ENCODE measurements around the gene RHAG.
"Not testable (repeated sequence)": the region's sequence is repeated elsewhere in the genome, so short reads cannot be mapped to it uniquely, and the experiment has no call there.

RHAG gene

GRCh38 chr6:49635480-49635879 lies 1.2 kb downstream of the RHAG start:
- DNase-seq: no peak

- no peak for DNase-seq
Measured at GRCh38 chr6:49634836-49635218, 1.8 kb downstream of the RHAG start.

GRCh38 chr6:49634092-49634835 lies 2.4 kb downstream of the RHAG start:
- no peak for DNase-seq

GRCh38 chr6:49633541-49633940 lies 3.1 kb downstream of the RHAG start:
- no peak for DNase-seq

- DNase-seq: no peak
Measured at GRCh38 chr6:49632727-49633126, 3.9 kb downstream of the RHAG start.

- DNase-seq: not testable (repeated sequence)
Measured at GRCh38 chr6:49629485-49630088, 7.1 kb downstream of the RHAG start.

GRCh38 chr6:49626811-49627210 lies 9.8 kb downstream of the RHAG start:
- DNase-seq: no peak

GRCh38 chr6:49618257-49618656 lies 18.4 kb downstream of the RHAG start:
- DNase-seq: no peak

- DNase-seq: not testable (repeated sequence)
Measured at GRCh38 chr6:49614144-49614543, 22.5 kb downstream of the RHAG start.

GRCh38 chr6:49609285-49609684 lies 27.4 kb downstream of the RHAG start:
- no peak for DNase-seq

- not testable (repeated sequence) for DNase-seq
Measured at GRCh38 chr6:49608275-49608674, 28.4 kb downstream of the RHAG start.

GRCh38 chr6:49607391-49607982 lies 29.2 kb downstream of the RHAG start:
- DNase-seq: no peak

- peak; percentile 42 for DNase-seq
Measured at GRCh38 chr6:49606721-49607390, 29.8 kb downstream of the RHAG start.

GRCh38 chr6:49604080-49604479 lies 32.6 kb downstream of the RHAG start:
- not testable (repeated sequence) for DNase-seq

- DNase-seq: not testable (repeated sequence)
Measured at GRCh38 chr6:49587262-49587661, 49.4 kb downstream of the RHAG start.

- DNase-seq: no peak
Measured at GRCh38 chr6:49582529-49582928, 54.1 kb downstream of the RHAG start.

- DNase-seq: no peak
Measured at GRCh38 chr6:49579649-49580048, 57.0 kb downstream of the RHAG start.

GRCh38 chr6:49576618-49577017 lies 60.0 kb downstream of the RHAG start:
- no peak for DNase-seq

- no peak for DNase-seq
Measured at GRCh38 chr6:49570474-49571079, 66.1 kb downstream of the RHAG start.

GRCh38 chr6:49565855-49566254 lies 70.8 kb downstream of the RHAG start:
- DNase-seq: no peak

GRCh38 chr6:49565261-49565660 lies 71.4 kb downstream of the RHAG start:
- no peak for DNase-seq

GRCh38 chr6:49564552-49564951 lies 72.1 kb downstream of the RHAG start:
- DNase-seq: no peak

All from NCI-H2107 (cell line).